SK-N-SH (cell line): ENCODE measurements around the gene FAM149A.

Source experiments
- CTCF ChIP-seq: fragments of 200-600 bp; sonication (generic); IDR thresholded peaks from 2 replicates; pipeline ENCODE4 v1.6.1; 2017; ENCODE audit warnings: antibody characterized with exemption, mild to moderate bottlenecking, moderate library complexity
- EP300 ChIP-seq, 2 experiments: IDR thresholded peaks; 2 replicates each; pipeline versions ENCODE4 v1.4.0 to v1.6.1; 2012; ENCODE audit warnings: borderline replicate concordance in 1 of 2, low read depth in 1 of 2, low read length in 1 of 2
- EZH2phosphoT487 ChIP-seq: fragments of 200-600 bp; sonication (generic); IDR thresholded peaks from 2 replicates; pipeline ENCODE4 v1.6.1; 2017; ENCODE audit warnings: low read depth, mixed run types, mild to moderate bottlenecking, antibody characterized with exemption, moderate library complexity, borderline replicate concordance
- MAX ChIP-seq: IDR thresholded peaks from 2 replicates; pipeline ENCODE4 v1.4.0; 2012; ENCODE audit warnings: low read depth
- NRF1 ChIP-seq: IDR thresholded peaks from 2 replicates; pipeline ENCODE4 v1.6.1; 2012; ENCODE audit warnings: low read depth, mild to moderate bottlenecking, low read length
- POLR2AphosphoS5 ChIP-seq: IDR thresholded peaks from 2 replicates; pipeline ENCODE4 v1.6.1; 2012; ENCODE audit warnings: low read depth, low read length
- RAD21 ChIP-seq: IDR thresholded peaks from 2 replicates; pipeline ENCODE4 v1.6.1; 2012; ENCODE audit warnings: mild to moderate bottlenecking, low read length
- RCOR1 ChIP-seq: fragments of 150-350 bp; IDR thresholded peaks from 2 replicates; pipeline ENCODE4 v1.6.1; 2017; ENCODE audit warnings: antibody characterized with exemption, low read length
- RFX5 ChIP-seq: IDR thresholded peaks from 2 replicates; pipeline ENCODE4 v1.6.1; 2012; ENCODE audit warnings: mild to moderate bottlenecking, improper control_type of control experiment, low read length
- SIN3A ChIP-seq: IDR thresholded peaks from 2 replicates; pipeline ENCODE4 v1.6.1; 2012; ENCODE audit warnings: low read depth, mild to moderate bottlenecking, low read length, moderate library complexity, borderline replicate concordance
- SMC3 ChIP-seq: IDR thresholded peaks from 2 replicates; pipeline ENCODE4 v1.6.1; 2012; ENCODE audit warnings: low read depth, low read length, improper control_type of control experiment
- TCF12 ChIP-seq: IDR thresholded peaks from 2 replicates; pipeline ENCODE4 v1.4.0; 2012
- TF ChIP-seq, protein P1 (sequence below): IDR thresholded peaks from 2 replicates; pipeline ENCODE4 v1.6.1; 2012; ENCODE audit warnings: mild to moderate bottlenecking, low read depth, low read length, moderate library complexity

GRCh38 chr4:186169945-186170802 is 65.7 kb downstream of the FAM149A start:
- no peak for TF ChIP-seq SIN3A
- no peak for TF ChIP-seq RFX5
- TF ChIP-seq, protein P1, sequence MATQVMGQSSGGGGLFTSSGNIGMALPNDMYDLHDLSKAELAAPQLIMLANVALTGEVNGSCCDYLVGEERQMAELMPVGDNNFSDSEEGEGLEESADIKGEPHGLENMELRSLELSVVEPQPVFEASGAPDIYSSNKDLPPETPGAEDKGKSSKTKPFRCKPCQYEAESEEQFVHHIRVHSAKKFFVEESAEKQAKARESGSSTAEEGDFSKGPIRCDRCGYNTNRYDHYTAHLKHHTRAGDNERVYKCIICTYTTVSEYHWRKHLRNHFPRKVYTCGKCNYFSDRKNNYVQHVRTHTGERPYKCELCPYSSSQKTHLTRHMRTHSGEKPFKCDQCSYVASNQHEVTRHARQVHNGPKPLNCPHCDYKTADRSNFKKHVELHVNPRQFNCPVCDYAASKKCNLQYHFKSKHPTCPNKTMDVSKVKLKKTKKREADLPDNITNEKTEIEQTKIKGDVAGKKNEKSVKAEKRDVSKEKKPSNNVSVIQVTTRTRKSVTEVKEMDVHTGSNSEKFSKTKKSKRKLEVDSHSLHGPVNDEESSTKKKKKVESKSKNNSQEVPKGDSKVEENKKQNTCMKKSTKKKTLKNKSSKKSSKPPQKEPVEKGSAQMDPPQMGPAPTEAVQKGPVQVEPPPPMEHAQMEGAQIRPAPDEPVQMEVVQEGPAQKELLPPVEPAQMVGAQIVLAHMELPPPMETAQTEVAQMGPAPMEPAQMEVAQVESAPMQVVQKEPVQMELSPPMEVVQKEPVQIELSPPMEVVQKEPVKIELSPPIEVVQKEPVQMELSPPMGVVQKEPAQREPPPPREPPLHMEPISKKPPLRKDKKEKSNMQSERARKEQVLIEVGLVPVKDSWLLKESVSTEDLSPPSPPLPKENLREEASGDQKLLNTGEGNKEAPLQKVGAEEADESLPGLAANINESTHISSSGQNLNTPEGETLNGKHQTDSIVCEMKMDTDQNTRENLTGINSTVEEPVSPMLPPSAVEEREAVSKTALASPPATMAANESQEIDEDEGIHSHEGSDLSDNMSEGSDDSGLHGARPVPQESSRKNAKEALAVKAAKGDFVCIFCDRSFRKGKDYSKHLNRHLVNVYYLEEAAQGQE, result no peak
- TF ChIP-seq EZH2phosphoT487, result no peak
- TF ChIP-seq CTCF, result no peak
- no peak for TF ChIP-seq POLR2AphosphoS5
- no peak for TF ChIP-seq SMC3
- TF ChIP-seq TCF12, result no peak
- no peak for TF ChIP-seq RCOR1
- no peak for TF ChIP-seq EP300 (IDR thresholded peaks at IDR 0.05; ENCODE audit: borderline replicate concordance in 1 of 2, low read depth in 1 of 2, low read length in 1 of 2)
- TF ChIP-seq NRF1, result no peak
- TF ChIP-seq RAD21, result no peak
- TF ChIP-seq MAX, result no peak
